H1 (cell line): ENCODE measurements around the gene MXRA7. TPM values are rescaled to one million over a fixed set of nuclear protein-coding genes. Genes with fewer than 3 reads are reported as not detected.

Experiments used
- CTCF ChIA-PET: fragments of 300-600 bp; sonication (Branson Sonifier 250); formaldehyde crosslinking; loops from one replicate; lab custom pipeline; 2021; ENCODE audit not compliant: partially characterized antibody; lab: Charles Lee
- POLR2A ChIA-PET: fragments of 300-600 bp; sonication (Branson Sonifier 250); formaldehyde crosslinking; loops from one replicate; lab custom pipeline; 2021; ENCODE audit warnings: inconsistent platforms; ENCODE audit not compliant: partially characterized antibody; lab: Charles Lee
- DNase-seq, 2 experiments: peaks; one replicate each; pipeline versions ENCODE4 v3.0.0 to v3.0.0-alpha.2; 2010 to 2022; ENCODE audit warnings: low spot score in 2 of 2, low read depth in 1 of 2, mixed read lengths in 1 of 2
- FAIRE-seq: peaks from 2 replicates; lab custom pipeline; 2011; peaks lifted over from hg19 to GRCh38; lab: Jason Lieb, UNC
- H2AFZ ChIP-seq: 2 replicates; pipeline ENCODE4 v1.8.1; 2012; ENCODE audit warnings: low read length, inconsistent platforms
- H2AK5ac ChIP-seq: 2 replicates; pipeline ENCODE4 v1.6.1; 2013; ENCODE audit warnings: low read depth, low read length
- H2BK120ac ChIP-seq: replicated peaks from 2 replicates; pipeline ENCODE3; 2013; ENCODE audit warnings: low read depth, low read length, inconsistent platforms
- H2BK12ac ChIP-seq: 2 replicates; pipeline ENCODE4 v1.6.1; 2013; ENCODE audit warnings: low read depth, low read length
- H2BK15ac ChIP-seq: 2 replicates; pipeline ENCODE4 v1.6.1; 2013; ENCODE audit warnings: low read length
- H2BK20ac ChIP-seq: 2 replicates; pipeline ENCODE4 v1.6.1; 2013; ENCODE audit warnings: low read length
- H2BK5ac ChIP-seq: 2 replicates; pipeline ENCODE4 v1.6.1; 2013; ENCODE audit warnings: low read depth, low read length
- H3K14ac ChIP-seq: 2 replicates; pipeline ENCODE4 v1.6.1; 2013; ENCODE audit warnings: inconsistent platforms; ENCODE audit not compliant: insufficient read length
- H3K18ac ChIP-seq: 2 replicates; pipeline ENCODE4 v1.6.1; 2013; ENCODE audit warnings: low read length; ENCODE audit errors: extremely low read depth
- H3K23ac ChIP-seq: 2 replicates; pipeline ENCODE4 v1.6.1; 2013; ENCODE audit warnings: inconsistent platforms; ENCODE audit not compliant: insufficient read length
- H3K23me2 ChIP-seq: 2 replicates; pipeline ENCODE4 v1.6.1; 2013; ENCODE audit warnings: low read depth, low read length
- H3K27ac ChIP-seq: 2 replicates; pipeline ENCODE4 v1.6.1; 2011; ENCODE audit warnings: low read depth, low read length, inconsistent platforms
- H3K27me3 ChIP-seq, 4 experiments: replicated peaks in 1 of 4; 1 replicate in 1 of 4; 2 replicates in 3 of 4; pipeline versions ENCODE4 v1.6.1 to v1.8.1; 2011 to 2013; ENCODE audit warnings: low read length in 3 of 4, mild to moderate bottlenecking in 3 of 4, inconsistent platforms in 2 of 4, mixed read lengths in 2 of 4, moderate library complexity in 1 of 4; ENCODE audit not compliant: control insufficient read depth in 3 of 4, insufficient read depth in 3 of 4; ENCODE audit errors: extremely low read depth in 1 of 4
- H3K36me3 ChIP-seq, 4 experiments: 2 replicates each; pipeline versions ENCODE4 v1.6.1 to v1.8.1; 2011 to 2013; ENCODE audit warnings: mild to moderate bottlenecking in 4 of 4, low read length in 3 of 4, moderate library complexity in 2 of 4, control low read depth in 1 of 4, inconsistent platforms in 1 of 4; ENCODE audit not compliant: insufficient read depth in 4 of 4, control insufficient read depth in 2 of 4
- H3K4ac ChIP-seq: replicated peaks from 2 replicates; pipeline ENCODE3; 2013; ENCODE audit warnings: low read length, low read depth, mixed read lengths, inconsistent platforms; ENCODE audit not compliant: insufficient read length
- H3K4me1 ChIP-seq, 4 experiments: replicated peaks in 1 of 4; 1 replicate in 1 of 4; 2 replicates in 3 of 4; pipeline versions ENCODE4 v1.6.1 to v1.8.1; 2011 to 2013; ENCODE audit warnings: low read length in 3 of 4, inconsistent platforms in 2 of 4, mixed read lengths in 1 of 4; ENCODE audit not compliant: insufficient read depth in 4 of 4, control insufficient read depth in 3 of 4
- H3K4me2 ChIP-seq, 2 experiments: 2 replicates each; pipeline versions ENCODE4 v1.6.1 to v1.8.1; 2011 to 2013; ENCODE audit warnings: low read depth in 2 of 2, low read length in 2 of 2, control low read depth in 1 of 2, inconsistent platforms in 1 of 2, mild to moderate bottlenecking in 1 of 2; ENCODE audit not compliant: insufficient read depth in 1 of 2
- H3K4me3 ChIP-seq, 4 experiments: fragments of 200-600, 300-600 bp in 1 of 4; sonication (generic), shearing (Covaris generic), sonication (Bioruptor Twin) in 1 of 4; 2 replicates each; pipeline versions ENCODE4 v1.5.1 to v1.8.1; 2011 to 2016; ENCODE audit warnings: low read length in 4 of 4, low read depth in 3 of 4, control low read depth in 2 of 4, inconsistent platforms in 2 of 4, mild to moderate bottlenecking in 2 of 4, mixed read lengths in 1 of 4, moderate library complexity in 1 of 4; ENCODE audit not compliant: insufficient read depth in 2 of 4; ENCODE audit errors: extremely low read depth in 1 of 4
- H3K56ac ChIP-seq: replicated peaks from 2 replicates; pipeline ENCODE3; 2013; ENCODE audit warnings: low read depth, mild to moderate bottlenecking, mixed read lengths, low read length, inconsistent platforms; ENCODE audit not compliant: insufficient read length
- H3K79me1 ChIP-seq: 2 replicates; pipeline ENCODE4 v1.6.1; 2013; ENCODE audit warnings: low read depth, low read length, control low read depth
- H3K79me2 ChIP-seq, 2 experiments: 2 replicates each; pipeline versions ENCODE4 v1.6.1 to v1.8.1; 2012 to 2013; ENCODE audit warnings: low read length in 2 of 2, mild to moderate bottlenecking in 2 of 2, inconsistent platforms in 1 of 2; ENCODE audit not compliant: insufficient read depth in 2 of 2, control insufficient read depth in 1 of 2
- H3K9ac ChIP-seq, 4 experiments: replicated peaks in 1 of 4; 1 replicate in 1 of 4; 2 replicates in 3 of 4; pipeline versions ENCODE4 v1.6.1 to v1.8.1; 2011 to 2013; ENCODE audit warnings: low read depth in 3 of 4, low read length in 3 of 4, control low read depth in 2 of 4, mild to moderate bottlenecking in 2 of 4, moderate library complexity in 2 of 4, inconsistent platforms in 1 of 4; ENCODE audit errors: extremely low read depth in 1 of 4
- H3K9me3 ChIP-seq, 2 experiments: 2 replicates each; pipeline versions ENCODE4 v1.6.1 to v1.8.1; 2012 to 2013; ENCODE audit warnings: mild to moderate bottlenecking in 2 of 2, moderate library complexity in 2 of 2, control low read depth in 1 of 2, inconsistent platforms in 1 of 2, low read depth in 1 of 2, low read length in 1 of 2, mixed read lengths in 1 of 2; ENCODE audit not compliant: insufficient read depth in 2 of 2
- H4K20me1 ChIP-seq, 2 experiments: replicated peaks in 1 of 2; 2 replicates each; pipeline versions ENCODE3 to v1.8.1; 2011 to 2013; ENCODE audit warnings: inconsistent platforms in 2 of 2, low read length in 2 of 2, mild to moderate bottlenecking in 1 of 2; ENCODE audit not compliant: insufficient read depth in 2 of 2, control insufficient read depth in 1 of 2
- H4K5ac ChIP-seq: 2 replicates; pipeline ENCODE4 v1.6.1; 2013; ENCODE audit warnings: low read length, low read depth, mixed read lengths, inconsistent platforms; ENCODE audit not compliant: insufficient read length
- H4K8ac ChIP-seq: 2 replicates; pipeline ENCODE4 v1.8.0; 2013; ENCODE audit warnings: mild to moderate bottlenecking, moderate library complexity, low read length, inconsistent platforms; ENCODE audit not compliant: insufficient read depth; ENCODE audit errors: extremely low read depth
- H4K91ac ChIP-seq: replicated peaks from 2 replicates; pipeline ENCODE3; 2013; ENCODE audit warnings: low read length, mixed read lengths, inconsistent platforms; ENCODE audit not compliant: insufficient read length
- BRCA1 ChIP-seq: IDR thresholded peaks from 2 replicates; pipeline ENCODE4 v1.6.1; 2012; ENCODE audit warnings: low read depth, low read length, improper control_type of control experiment
- CREB1 ChIP-seq: IDR thresholded peaks from 2 replicates; pipeline ENCODE4 v1.6.1; 2012; ENCODE audit warnings: inconsistent platforms
- FOSL1 ChIP-seq: IDR thresholded peaks from 2 replicates; pipeline ENCODE4 v1.6.1; 2011; ENCODE audit warnings: mild to moderate bottlenecking, low read depth, low read length, moderate library complexity; ENCODE audit not compliant: insufficient read depth
- HDAC2 ChIP-seq, 2 experiments: fragments of 300-600 bp in 1 of 2; sonication (generic) in 1 of 2; IDR thresholded peaks; 2 replicates each; pipeline ENCODE4 v1.6.1; 2011 to 2012; ENCODE audit warnings: low read depth in 2 of 2, low read length in 2 of 2, mild to moderate bottlenecking in 2 of 2, moderate library complexity in 2 of 2, borderline replicate concordance in 1 of 2, inconsistent platforms in 1 of 2
- HDAC6 ChIP-seq: IDR thresholded peaks from one replicate; pipeline ENCODE4 v1.7.1; 2012; ENCODE audit warnings: low read depth, mild to moderate bottlenecking, inconsistent platforms, low read length, moderate library complexity
- KDM1A ChIP-seq: fragments of 200-600, 300-600 bp; sonication (generic); IDR thresholded peaks from 2 replicates; pipeline ENCODE4 v1.7.1; 2016; ENCODE audit warnings: mild to moderate bottlenecking, low read length, borderline replicate concordance
- MAFK ChIP-seq: IDR thresholded peaks from 2 replicates; pipeline ENCODE4 v1.6.1; 2012; ENCODE audit warnings: low read depth, mild to moderate bottlenecking, improper control_type of control experiment, low read length
- POLR2A ChIP-seq, 2 experiments: IDR thresholded peaks; 1 replicate in 1 of 2; 2 replicates in 1 of 2; pipeline ENCODE4 v1.6.1; 2011; ENCODE audit warnings: low read depth in 2 of 2, low read length in 2 of 2, mild to moderate bottlenecking in 2 of 2; ENCODE audit errors: control extremely low read depth in 1 of 2
- POLR2AphosphoS5 ChIP-seq: IDR thresholded peaks from 2 replicates; pipeline ENCODE4 v1.6.1; 2011; ENCODE audit warnings: low read depth, low read length
- RAD21 ChIP-seq, 2 experiments: IDR thresholded peaks in 1 of 2; conservative IDR thresholded peaks in 1 of 2; 2 replicates each; pipeline ENCODE4 v1.6.1; 2011; ENCODE audit warnings: low read depth in 2 of 2, low read length in 2 of 2, improper control_type of control experiment in 1 of 2, inconsistent platforms in 1 of 2, mild to moderate bottlenecking in 1 of 2, moderate library complexity in 1 of 2
- SP2 ChIP-seq: IDR thresholded peaks from 2 replicates; pipeline ENCODE4 v1.6.1; 2012; ENCODE audit warnings: mild to moderate bottlenecking, low read length, inconsistent platforms
- TCF12 ChIP-seq: IDR thresholded peaks from 2 replicates; pipeline ENCODE4 v1.6.1; 2011; ENCODE audit warnings: low read depth, mild to moderate bottlenecking, low read length
- ZNF274 ChIP-seq: IDR thresholded peaks from 2 replicates; pipeline ENCODE4 v1.7.0; 2012; ENCODE audit warnings: low read length, borderline replicate concordance; ENCODE audit errors: extremely low read depth
- WGBS, 2 experiments: shearing (Covaris generic) in 1 of 2; methylation state at CpG; one replicate each; pipeline versions ENCODE4 v1.1.6 to v1.1.7; 2013 to 2015; ENCODE audit warnings: low lambda C conversion rate in 2 of 2, mixed read lengths in 2 of 2, inconsistent platforms in 1 of 2, low coverage in 1 of 2, missing lambda C conversion rate in 1 of 2; ENCODE audit not compliant: insufficient replicate concordance in 2 of 2, insufficient coverage in 1 of 2, insufficient read length in 1 of 2; ENCODE audit errors: extremely low coverage in 1 of 2, missing lambda C conversion rate in 1 of 2; 5-methylcytosine and 5-hydroxymethylcytosine counted together
- polyA plus RNA-seq, 7 experiments: library from polyadenylated mRNA; depleted of rRNA in 3 of 7; stranded (reverse) in 5 of 7; unstranded in 2 of 7; fragments of >200 nt in 5 of 7; fragments of 200-250 nt in 2 of 7; gene quantifications; 1 replicate in 5 of 7; 2 replicates in 1 of 7; 4 replicates in 1 of 7; pipeline versions ENCODE4 v1.2.1 to v1.2.3, GENCODE V29; 2011 to 2013; ENCODE audit warnings: missing spikeins in 2 of 7, mixed read lengths in 2 of 7
- total RNA-seq: library from RNA; stranded (reverse); fragmentation: NEBNext Ultra II Directional; extraction: Animal tissue kit (Norgen Biotek cat#: 25700); gene quantifications from 2 replicates; pipeline ENCODE4 v1.2.1, GENCODE V29; 2021
- TF ChIP-seq, protein P1 (sequence below): IDR thresholded peaks from 2 replicates; pipeline ENCODE4 v1.6.1; 2012; ENCODE audit warnings: inconsistent platforms

The MXRA7 gene
- total and polyA plus RNA-seq, 2 of the 8 experiments (the other 6 are each of a cell fraction or from before 2014, with no cell fraction given), result 17.8 to 26.6 TPM

- H3K27me3 ChIP-seq, result no peaks in the 10 kb centered on the region
- H2AFZ ChIP-seq, result no peak overlapping the region
- ChIA-PET CTCF (interaction anchor here (0.9 kb wide), 1 partner anchor 9 kb away, joined by 3 read pairs; no protein-coding TSS in a partner anchor), POLR2A (interaction anchor here (0.6 to 1.0 kb wide), 2 partner anchors 14 to 265 kb away, joined by 3 to 4 read pairs; no protein-coding TSS in a partner anchor)
- no peak overlapping the region for H2BK5ac ChIP-seq
- H4K91ac ChIP-seq, result no peak overlapping the region
- no peak overlapping the region for H3K56ac ChIP-seq
- 91% methylated on average over 9 of the region's 9 CpGs; no CpG with 5 or more reads in 1 of the 2 experiments for WGBS, 2 experiments
- H3K23ac ChIP-seq, result no peak overlapping the region
- H3K9me3 ChIP-seq, result no peaks in the 10 kb centered on the region
- H3K27ac ChIP-seq, result no peak overlapping the region
- no peak overlapping the region for H2BK15ac ChIP-seq
- H4K20me1 ChIP-seq, result peaks cover 0 to 7% of the 10 kb centered on the region in 2 experiments
- H3K4ac ChIP-seq, result no peak overlapping the region
- no peak overlapping the region for H2BK20ac ChIP-seq
- no peak overlapping the region for H2AK5ac ChIP-seq
- H4K8ac ChIP-seq, result no peak overlapping the region
- no peaks in the 10 kb centered on the region for H3K79me1 ChIP-seq
- no peak overlapping the region for H2BK12ac ChIP-seq
- no peak overlapping the region for H3K4me3 ChIP-seq
- H3K14ac ChIP-seq, result no peak overlapping the region
- no peak for DNase-seq
- peaks cover 0 to 4% (median 1%) of the 10 kb centered on the region in 4 experiments; a peak in 4 of 7 replicates for H3K4me1 ChIP-seq
- no peak overlapping the region for H4K5ac ChIP-seq
- H3K9ac ChIP-seq, result no peak overlapping the region; a peak in 1 of 7 replicates
- peaks cover 11 to 66% (median 39%) of the 10 kb centered on the region in 4 experiments for H3K36me3 ChIP-seq
- H3K23me2 ChIP-seq, result peaks cover 5% of the 10 kb centered on the region; the same call in 1 of the 2 replicates
- no peak for FAIRE-seq
- no peak overlapping the region for H3K18ac ChIP-seq
- H2BK120ac ChIP-seq, result no peak overlapping the region
- no peak overlapping the region for H3K4me2 ChIP-seq
- H3K79me2 ChIP-seq, result peaks cover 0 to 7% of the 10 kb centered on the region in 2 experiments; a peak in 2 of 4 replicates
- TF ChIP-seq TCF12 (no peak), HDAC6 (no peak), SP2 (no peak), FOSL1 (no peak), BRCA1 (no peak), RAD21 (IDR thresholded peaks at IDR 0.05 in 1 of 2, conservative IDR thresholded peaks at IDR 0.05 in 1 of 2; ENCODE audit: low read depth in 2 of 2, low read length in 2 of 2) (no peak), POLR2AphosphoS5 (no peak), POLR2A (IDR thresholded peaks at IDR 0.05; ENCODE audit: control extremely low read depth in 1 of 2, low read depth in 2 of 2, low read length in 2 of 2) (no peak), KDM1A (no peak), ZNF274 (no peak), MAFK (no peak), CREB1 (no peak), HDAC2 (IDR thresholded peaks at IDR 0.05; ENCODE audit: borderline replicate concordance in 1 of 2, low read depth in 2 of 2, low read length in 2 of 2) (no peak)
- TF ChIP-seq, protein P1, sequence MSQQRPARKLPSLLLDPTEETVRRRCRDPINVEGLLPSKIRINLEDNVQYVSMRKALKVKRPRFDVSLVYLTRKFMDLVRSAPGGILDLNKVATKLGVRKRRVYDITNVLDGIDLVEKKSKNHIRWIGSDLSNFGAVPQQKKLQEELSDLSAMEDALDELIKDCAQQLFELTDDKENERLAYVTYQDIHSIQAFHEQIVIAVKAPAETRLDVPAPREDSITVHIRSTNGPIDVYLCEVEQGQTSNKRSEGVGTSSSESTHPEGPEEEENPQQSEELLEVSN, result no peak
These were observed 10.2 kb upstream of the MXRA7 start for GRCh38 chr17:76720941-76721340.
